Left colon (tissue), 2 donors: ENCODE results near the gene SIMC1. TPM values are rescaled to one million over a fixed set of nuclear protein-coding genes. Genes with fewer than 3 reads are reported as not detected.
A peak's percentile ranks its signal among the peaks of the same experiment; 100 is the strongest.
"Not testable (repeated sequence)": the region's sequence is repeated elsewhere in the genome, so short reads cannot be mapped to it uniquely, and the experiment has no call there.

Experiments
- ATAC-seq: fragments of 200-7000 bp; cut with Tn5 transposase; one replicate; pipeline ENCODE4 v1.9.1; 2020; ENCODE audit warnings: mild to moderate bottlenecking, moderate library complexity
- DNase-seq, 2 donors: peaks; one replicate each; pipeline ENCODE4 v3.0.0-alpha.2; 2020
- intact Hi-C, 2 donors: fragments of 100-400 bp; cut with DNase I in 1 of 2; cut with micrococcal nuclease in 1 of 2; formaldehyde crosslinking; loops; one replicate each; pipeline versions ENCODE4 v1.11.2 to v1.14.0; 2022; cut with DNase I, micrococcal nuclease
- total RNA-seq, 2 donors: library from RNA; stranded (reverse); fragmentation: NEBNext Ultra II Directional; extraction: Animal tissue kit (Norgen Biotek cat#: 25700); gene quantifications; one replicate each; pipeline ENCODE4 v1.2.1, GENCODE V29; 2021
- donor health status: DM: no; HTN: no; CAD: no.
- donor health status: DM: yes; HTN: yes; CAD: no.

The SIMC1 gene
- total RNA-seq, 2 donors from 2014 or later: 22.5 to 28.7 TPM

- intact Hi-C loops, DNase-seq: not testable (repeated sequence)
Measured at GRCh38 chr5:176257871-176258505, 19.8 kb downstream of the SIMC1 start.

GRCh38 chr5:176260682-176261081 lies 22.5 kb downstream of the SIMC1 start:
- DNase-seq, intact Hi-C loops, ATAC-seq: not testable (repeated sequence)

More at GRCh38 chr5:176257871-176258505, 19.8 kb downstream of the SIMC1 start:
- peak; percentile 92 for ATAC-seq

- intact Hi-C loops, ATAC-seq, DNase-seq: not testable (repeated sequence)
Measured at GRCh38 chr5:176266448-176266847, 28.2 kb downstream of the SIMC1 start.

- ATAC-seq, DNase-seq, intact Hi-C loops: not testable (repeated sequence)
Measured at GRCh38 chr5:176289018-176289417, 50.8 kb downstream of the SIMC1 start.

GRCh38 chr5:176290057-176290840 lies 52.0 kb downstream of the SIMC1 start:
- ATAC-seq, DNase-seq, intact Hi-C loops: not testable (repeated sequence)

GRCh38 chr5:176305356-176305755 lies 67.1 kb downstream of the SIMC1 start:
- intact Hi-C loops, ATAC-seq, DNase-seq: not testable (repeated sequence)

- no peak for ATAC-seq
- intact Hi-C loops: no loop called here
- DNase-seq: no peak
Measured at GRCh38 chr5:176317534-176318374, 79.5 kb downstream of the SIMC1 start.

GRCh38 chr5:176319827-176320554 lies 81.8 kb downstream of the SIMC1 start:
- intact Hi-C loops: no loop called here
- DNase-seq (no peak), ATAC-seq (no peak)

- ATAC-seq (no peak), DNase-seq (no peak)
- intact Hi-C loops: no loop called here
Measured at GRCh38 chr5:176320577-176320976, 82.4 kb downstream of the SIMC1 start.

GRCh38 chr5:176334031-176334770 lies 96.0 kb downstream of the SIMC1 start:
- ATAC-seq (no peak), DNase-seq (no peak)
- intact Hi-C loops: no loop called here

- ATAC-seq: no peak
- DNase-seq: no peak
- intact Hi-C loops: no loop called here
Measured at GRCh38 chr5:176337913-176338312, 99.7 kb downstream of the SIMC1 start.

- intact Hi-C loops: no loop called here
- no peak for DNase-seq
- no peak for ATAC-seq
Measured at GRCh38 chr5:176339304-176339703, 101.1 kb downstream of the SIMC1 start.

- intact Hi-C loops: no loop called here
- DNase-seq: peak in 1 of 2 donors; percentile 11
- peak; percentile 81 for ATAC-seq
Measured at GRCh38 chr5:176341325-176342157, 103.3 kb downstream of the SIMC1 start.

- intact Hi-C loops: no loop called here
- DNase-seq (no peak), ATAC-seq (peak; percentile 68)
Measured at GRCh38 chr5:176342158-176342483, 103.9 kb downstream of the SIMC1 start.

GRCh38 chr5:176342766-176343458 lies 104.7 kb downstream of the SIMC1 start:
- DNase-seq: no peak
- intact Hi-C loops: no loop called here
- no peak for ATAC-seq

- DNase-seq: no peak
- intact Hi-C loops: no loop called here
- ATAC-seq: no peak
Measured at GRCh38 chr5:176350416-176350815, 112.2 kb downstream of the SIMC1 start.
